Skeletal muscle tissue (tissue), 4 donors: ENCODE measurements around the gene ZNF789. TPM values are rescaled to one million over a fixed set of nuclear protein-coding genes. Genes with fewer than 3 reads are reported as not detected.

Source experiments
- H3K27ac ChIP-seq: one replicate; pipeline ENCODE4 v1.7.0; 2013; ENCODE audit warnings: mild to moderate bottlenecking, low read depth, low read length, inconsistent platforms
- H3K27me3 ChIP-seq, 3 donors: one replicate each; pipeline ENCODE4 v1.7.0; 2013; ENCODE audit warnings: low read length in 3 of 3; ENCODE audit not compliant: control insufficient read depth in 3 of 3, insufficient read depth in 3 of 3
- H3K36me3 ChIP-seq, 3 donors: one replicate each; pipeline ENCODE4 v1.7.0; 2013; ENCODE audit warnings: low read length in 3 of 3; ENCODE audit not compliant: control insufficient read depth in 3 of 3, insufficient read depth in 3 of 3
- H3K4me1 ChIP-seq, 3 donors: one replicate each; pipeline ENCODE4 v1.7.0; 2013; ENCODE audit warnings: low read length in 3 of 3, mild to moderate bottlenecking in 3 of 3; ENCODE audit not compliant: control insufficient read depth in 3 of 3, insufficient read depth in 3 of 3
- H3K4me3 ChIP-seq, 3 donors: one replicate each; pipeline ENCODE4 v1.7.0; 2013; ENCODE audit warnings: low read length in 3 of 3
- H3K9ac ChIP-seq, 3 donors: one replicate each; pipeline ENCODE4 v1.7.0; 2013; ENCODE audit warnings: low read length in 3 of 3, mild to moderate bottlenecking in 3 of 3, moderate library complexity in 2 of 3, low read depth in 1 of 3
- H3K9me3 ChIP-seq, 3 donors: one replicate each; pipeline ENCODE4 v1.7.0; 2013; ENCODE audit warnings: low read length in 3 of 3; ENCODE audit not compliant: control insufficient read depth in 3 of 3
- total RNA-seq: library from RNA; depleted of rRNA; stranded (reverse); fragments of >200 nt; gene quantifications from one replicate; pipeline ENCODE4 v1.2.3, GENCODE V29; 2014
- donor health status: Osteomylitis.

ZNF789 gene
- total RNA-seq, 1 donor from 2014 or later = 13.6 TPM

DNA sequence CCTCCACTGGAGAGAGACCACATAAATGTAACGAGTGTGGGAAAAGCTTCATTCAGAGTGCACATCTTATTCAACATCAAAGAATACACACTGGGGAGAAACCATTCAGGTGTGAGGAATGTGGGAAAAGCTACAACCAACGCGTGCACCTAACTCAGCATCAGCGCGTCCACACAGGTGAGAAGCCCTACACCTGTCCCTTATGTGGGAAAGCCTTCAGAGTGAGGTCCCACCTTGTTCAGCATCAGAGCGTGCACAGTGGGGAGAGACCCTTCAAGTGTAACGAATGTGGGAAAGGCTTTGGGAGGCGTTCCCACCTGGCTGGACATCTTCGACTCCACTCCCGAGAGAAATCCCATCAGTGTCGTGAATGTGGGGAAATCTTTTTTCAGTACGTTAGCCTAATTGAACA lies 58.7 kb downstream of the ZNF789 start:
- Histone ChIP-seq H3K4me3 (peak overlapping the region; percentile 15 to 52 (median 19)), H3K9me3 (peaks cover 30 to 35% (median 33%) of the 10 kb centered on the region in 3 donors), H3K27me3 (no peaks in the 10 kb centered on the region), H3K27ac (no peak overlapping the region), H3K9ac (no peak overlapping the region), H3K36me3 (peaks cover 51 to 62% (median 52%) of the 10 kb centered on the region in 3 donors), H3K4me1 (no peaks in the 10 kb centered on the region)

DNA sequence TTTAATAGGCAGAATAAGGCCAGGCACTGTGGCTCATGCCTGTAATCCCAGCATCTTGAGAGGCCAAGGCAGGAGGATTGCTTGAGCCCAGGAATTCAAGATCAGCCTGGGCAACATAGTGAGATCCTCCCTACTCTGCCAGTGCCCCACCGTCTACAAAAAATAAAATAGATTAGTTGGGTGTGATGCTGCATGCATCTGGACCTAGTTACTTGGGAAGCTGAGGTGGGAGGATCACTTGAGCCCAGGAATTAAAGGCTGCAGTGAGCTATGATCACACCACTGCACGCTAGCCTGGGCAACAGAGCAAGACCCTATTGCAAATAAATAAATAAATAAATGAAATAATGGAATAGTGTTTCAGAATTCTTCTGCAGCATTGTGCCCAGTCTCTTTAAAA lies 63.0 kb downstream of the ZNF789 start:
- Histone ChIP-seq H3K27ac (no peak overlapping the region), H3K4me3 (no peak overlapping the region), H3K4me1 (no peaks in the 10 kb centered on the region), H3K36me3 (peaks cover 21 to 35% (median 26%) of the 10 kb centered on the region in 3 donors), H3K9ac (no peak overlapping the region), H3K27me3 (no peaks in the 10 kb centered on the region), H3K9me3 (peaks cover 28 to 42% (median 32%) of the 10 kb centered on the region in 3 donors)

Other genes with a start within 250 kb of the ZNF789 start
- not detected for gene MYH16, start 200.1 kb upstream of the ZNF789 start, total RNA-seq
- 53.2 TPM for gene ARPC1A, start 147.0 kb upstream of the ZNF789 start, total RNA-seq
- 44.9 TPM for gene ARPC1B, start 98.2 kb upstream of the ZNF789 start, total RNA-seq
- gene PDAP1, start 64.3 kb upstream of the ZNF789 start, total RNA-seq = 10.4 TPM
- gene BUD31, start 63.9 kb upstream of the ZNF789 start, total RNA-seq = 44.4 TPM
- gene PTCD1, start 34.1 kb upstream of the ZNF789 start, total RNA-seq = 5.7 TPM
- 29.2 TPM for gene CPSF4, start 33.9 kb upstream of the ZNF789 start, total RNA-seq
- gene ATP5MF, start 6.7 kb upstream of the ZNF789 start, total RNA-seq = 667 TPM
- gene ZNF394, start 27.4 kb downstream of the ZNF789 start, total RNA-seq = 39.7 TPM
- gene ZKSCAN5, start 31.8 kb downstream of the ZNF789 start, total RNA-seq = 8.9 TPM
- gene FAM200A, start 79.2 kb downstream of the ZNF789 start, total RNA-seq = 6.8 TPM
- gene ZNF655, start 85.8 kb downstream of the ZNF789 start, total RNA-seq = 31.3 TPM
- 0.52 TPM for gene TMEM225B, start 125.4 kb downstream of the ZNF789 start, total RNA-seq
- 11.0 TPM for gene ZSCAN25, start 144.1 kb downstream of the ZNF789 start, total RNA-seq
- 1.0 TPM for gene CYP3A5, start 207.1 kb downstream of the ZNF789 start, total RNA-seq